SKM-1 treated with dmso at 0.1 percent for 144 hours (cell line): ENCODE data around the gene BCL2.

ENCODE experiments used
- DNase-seq: peaks from one replicate; lab custom pipeline; 2025; ENCODE audit not compliant: unreplicated experiment; lab: John Stamatoyannopoulos, UW

The BCL2 gene

GRCh38 chr18:63161761-63162195 lies 157.8 kb downstream of the BCL2 start:
- no peak for DNase-seq

GRCh38 chr18:63161032-63161760 lies 158.4 kb downstream of the BCL2 start:
- DNase-seq, result no peak

GRCh38 chr18:63160172-63160995 lies 159.2 kb downstream of the BCL2 start:
- no peak for DNase-seq

GRCh38 chr18:63159590-63159989 lies 160.0 kb downstream of the BCL2 start:
- no peak for DNase-seq

GRCh38 chr18:63158676-63159291 lies 160.8 kb downstream of the BCL2 start:
- no peak for DNase-seq

GRCh38 chr18:63158012-63158631 lies 161.4 kb downstream of the BCL2 start:
- no peak for DNase-seq

GRCh38 chr18:63157293-63158011 lies 162.1 kb downstream of the BCL2 start:
- no peak for DNase-seq

- no peak for DNase-seq
These were observed 163.4 kb downstream of the BCL2 start for GRCh38 chr18:63155910-63156773.

GRCh38 chr18:63155169-63155852 lies 164.3 kb downstream of the BCL2 start:
- DNase-seq, result peak; percentile 5

- no peak for DNase-seq
These were observed 165.0 kb downstream of the BCL2 start for GRCh38 chr18:63154350-63155152.

- DNase-seq, result no peak
These were observed 166.8 kb downstream of the BCL2 start for GRCh38 chr18:63152791-63153190.

- DNase-seq, result no peak
These were observed 167.5 kb downstream of the BCL2 start for GRCh38 chr18:63152096-63152495.

GRCh38 chr18:63151539-63151938 lies 168.0 kb downstream of the BCL2 start:
- no peak for DNase-seq

- DNase-seq, result no peak
These were observed 168.6 kb downstream of the BCL2 start for GRCh38 chr18:63150942-63151421.

GRCh38 chr18:63150326-63150725 lies 169.2 kb downstream of the BCL2 start:
- DNase-seq, result no peak

GRCh38 chr18:63149302-63149587 lies 170.3 kb downstream of the BCL2 start:
- no peak for DNase-seq

GRCh38 chr18:63148449-63149301 lies 170.9 kb downstream of the BCL2 start:
- no peak for DNase-seq

- no peak for DNase-seq
These were observed 171.6 kb downstream of the BCL2 start for GRCh38 chr18:63147973-63148372.
